ENCODE data around the gene RABGAP1. TPM values are rescaled to one million over a fixed set of nuclear protein-coding genes. Genes with fewer than 3 reads are reported as not detected.

RABGAP1 gene
- total and polyA plus RNA-seq, 10 of the 15 experiments (the other 5 are each of a cell fraction or from before 2014, with no cell fraction given), result 2.6 to 31.6 (median 12.5) TPM

DNA sequence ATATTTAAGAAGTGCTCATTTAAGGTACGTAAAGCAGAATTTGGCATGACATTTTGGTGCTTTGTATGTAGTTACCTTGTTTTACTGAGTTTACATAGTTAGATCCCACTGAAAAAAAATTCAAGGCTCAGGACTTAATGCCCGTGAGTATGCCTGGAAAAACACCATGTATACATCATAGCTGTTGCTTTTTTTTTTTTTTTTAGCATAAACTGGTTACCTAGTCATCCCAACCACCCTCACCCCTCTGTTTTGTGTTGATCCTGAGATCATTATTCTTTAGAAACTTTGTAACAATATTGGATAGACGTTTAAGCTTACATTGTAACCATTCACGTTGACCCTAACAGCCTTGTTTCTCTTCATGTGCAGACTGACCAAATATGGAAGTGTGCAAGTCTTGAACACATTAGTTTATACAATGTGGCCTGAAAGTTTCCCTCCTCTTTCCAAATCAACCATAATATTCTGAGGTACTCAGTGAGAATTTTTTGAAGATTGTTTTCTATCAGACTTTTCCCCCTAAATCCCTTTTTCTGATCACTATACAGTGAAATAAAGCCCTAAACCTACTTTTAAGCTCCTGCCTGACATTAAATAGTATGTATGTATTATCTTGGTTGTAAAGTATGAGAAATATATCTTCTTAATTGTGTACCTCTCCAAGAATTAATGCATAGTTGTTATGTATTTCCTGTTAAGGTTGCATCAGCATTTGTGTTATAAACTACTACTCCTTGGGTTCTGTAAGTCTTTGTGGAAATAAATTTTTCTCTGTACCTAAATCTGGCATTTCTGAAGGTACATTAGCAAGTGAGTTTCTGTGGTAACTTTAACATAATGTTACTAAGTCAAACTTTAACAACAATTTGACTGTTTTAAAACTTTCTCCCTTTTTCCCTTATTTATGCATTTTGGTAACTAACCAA lies 4.4 kb downstream of the RABGAP1 start:
- Histone ChIP-seq H3K4me2 (ENCODE audit: control insufficient read depth, insufficient read depth) (peak overlapping the region; percentile 13; the same call in 1 of the 2 replicates), H2AFZ (ENCODE audit: control insufficient read depth, low read depth, low read length) (no peak overlapping the region), H3K79me2 (ENCODE audit: control insufficient read depth, insufficient read depth, low read length) (peaks cover 83% of the 10 kb centered on the region), H3K9me3 (replicated peaks; ENCODE audit: control insufficient read depth, insufficient read depth, low read length) (no peaks in the 10 kb centered on the region), H4K20me1 (ENCODE audit: control insufficient read depth, insufficient read depth) (no peaks in the 10 kb centered on the region), H3K4me1 (ENCODE audit: control insufficient read depth, insufficient read depth, low read length) (peaks cover 16% of the 10 kb centered on the region; the same call in 1 of the 2 replicates), H3K4me3 (peak overlapping the region; percentile 26; the same call in 1 of the 2 replicates), H3K36me3 (ENCODE audit: control insufficient read depth in 2 of 2, insufficient read depth in 2 of 2, low read length in 1 of 2) (peaks cover 0 to 4% of the 10 kb centered on the region in 2 experiments; a peak in 1 of 4 replicates), H3K9ac (ENCODE audit: control insufficient read depth, insufficient read depth, low read length) (no peak overlapping the region), H3K27ac (ENCODE audit: control insufficient read depth, insufficient read depth) (peak overlapping the region; percentile 48), H3K27me3 (replicated peaks in 1 of 2; ENCODE audit: control insufficient read depth in 2 of 2, insufficient read depth in 2 of 2, low read length in 1 of 2) (no peaks in the 10 kb centered on the region)
- WGBS (ENCODE audit: insufficient coverage, insufficient replicate concordance, low lambda C conversion rate, missing lambda C conversion rate), result 69% methylated on average over 4 of the region's 4 CpGs
- intact Hi-C loops (cut with micrococcal nuclease; ENCODE audit: unreplicated experiment), result no loop called here
- no peak for DNase-seq (ENCODE audit: low read depth, low spot score)
- CTCF ChIA-PET, result interaction anchor here (1.0 to 1.9 kb wide), 3 partner anchors 14 to 48 kb away, joined by 3 to 5 read pairs (median 5); partner anchors contain the start of genes ZBTB26 and ZBTB6
- FAIRE-seq, result no peak
- TF ChIP-seq RUNX3 (IDR thresholded peaks at IDR 0.05; ENCODE audit: low read length) (no peak), HDGF (IDR thresholded peaks at IDR 0.05) (no peak), SRF (IDR thresholded peaks at IDR 0.05; ENCODE audit: low read depth in 2 of 2, low read length in 2 of 2) (0 out of 4 replicates have a peak, but pooled peaks of 1 of the 2 experiments have one; percentile 40), NRF1 (conservative IDR thresholded peaks at IDR 0.05; ENCODE audit: low read depth, low read length) (no peak), KDM1A (IDR thresholded peaks at IDR 0.05; ENCODE audit: borderline replicate concordance) (no peak), RELA (IDR thresholded peaks at IDR 0.05; ENCODE audit: borderline replicate concordance, partially characterized antibody) (no peak), IKZF1 (conservative IDR thresholded peaks at IDR 0.05) (no peak), ZNF384 (IDR thresholded peaks at IDR 0.05; ENCODE audit: borderline replicate concordance, low read depth, low read length) (peak; percentile 78), CBX5 (IDR thresholded peaks at IDR 0.05; ENCODE audit: low read depth) (no peak), SIX5 (IDR thresholded peaks at IDR 0.05; ENCODE audit: low read depth, low read length, severe bottlenecking) (no peak), SPI1 (IDR thresholded peaks at IDR 0.05; ENCODE audit: borderline replicate concordance, insufficient read depth, low read depth, low read length) (no peak)
- ATAC-seq, result no peak
- POLR2A ChIA-PET, result interaction anchor here (0.5 to 2.2 kb wide), 4 partner anchors 11 to 42 kb away, joined by 3 to 9 read pairs (median 4); partner anchors contain the start of gene ZBTB26
- BruUV-seq (replicated peaks), result no TSS peak
- SMC1A ChIA-PET (ENCODE audit: uncharacterized antibody, unreplicated experiment), result interaction anchor here (1.0 to 1.3 kb wide), 7 partner anchors 10 to 151 kb away, joined by 3 to 6 read pairs (median 4); partner anchors contain the start of genes RC3H2 and ZBTB26
- in situ Hi-C loops (cut with MboI), result no loop called here
- RAD21 ChIA-PET (ENCODE audit: unreplicated experiment), result interaction anchor here (0.8 to 1.1 kb wide), 3 partner anchors 13 to 40 kb away, joined by 3 to 5 read pairs (median 4); partner anchors contain the start of genes RC3H2, ZBTB26 and ZBTB6
